Psoas muscle (tissue), 8 donors: ENCODE results near the gene PARVG. TPM values are rescaled to one million over a fixed set of nuclear protein-coding genes. Genes with fewer than 3 reads are reported as not detected.

Experiments
- ATAC-seq, 4 donors: fragments of 200-7000 bp; cut with Tn5 transposase; one replicate each; pipeline ENCODE4 v1.9.1; 2020; ENCODE audit warnings: moderate library complexity in 3 of 4, mild to moderate bottlenecking in 2 of 4
- DNase-seq, 2 donors: peaks; one replicate each; pipeline ENCODE4 v3.0.0-alpha.2; 2020
- H3K27ac ChIP-seq: fragments of 200-600 bp; one replicate; pipeline ENCODE4 v1.8.0; 2022
- H3K27me3 ChIP-seq, 3 donors: fragments of 200-600 bp in 1 of 3; one replicate each; pipeline versions ENCODE4 v1.6.1 to v1.8.0; 2013 to 2022; ENCODE audit warnings: low read length in 2 of 3, mild to moderate bottlenecking in 2 of 3, moderate library complexity in 1 of 3; ENCODE audit not compliant: insufficient read depth in 3 of 3
- H3K36me3 ChIP-seq, 2 donors: fragments of 200-600 bp in 1 of 2; one replicate each; pipeline versions ENCODE4 v1.6.1 to v1.8.0; 2013 to 2022; ENCODE audit warnings: low read depth in 1 of 2, mild to moderate bottlenecking in 1 of 2, moderate library complexity in 1 of 2; ENCODE audit not compliant: insufficient read depth in 1 of 2
- H3K4me1 ChIP-seq: fragments of 200-600 bp; one replicate; pipeline ENCODE4 v1.8.0; 2022
- H3K4me3 ChIP-seq: fragments of 200-600 bp; one replicate; pipeline ENCODE4 v1.8.0; 2022; ENCODE audit warnings: mild to moderate bottlenecking
- H3K9me3 ChIP-seq: fragments of 200-600 bp; one replicate; pipeline ENCODE4 v1.8.0; 2022
- CTCF ChIP-seq: fragments of 200-600 bp; IDR thresholded peaks from one replicate; pipeline ENCODE4 v1.8.0; 2022; ENCODE audit warnings: antibody characterized with exemption
- WGBS, 3 donors: extraction: QIAGEN DNeasy Blood & Tissue Kit; methylation state at CpG; one replicate each; pipeline versions ENCODE4 v1.1.6 to v1.1.7; 2013; 5-methylcytosine and 5-hydroxymethylcytosine counted together
- intact Hi-C, 2 donors: fragments of 100-400 bp; cut with DNase I; formaldehyde crosslinking; loops; one replicate each; pipeline versions ENCODE4 v1.11.0 to v1.14.2; 2022
- polyA plus RNA-seq, 3 donors: library from polyadenylated mRNA; stranded (reverse); fragments of 200-250 nt; gene quantifications; one replicate each; pipeline ENCODE4 v1.2.3, GENCODE V29; 2013
- total RNA-seq, 4 donors: library from RNA; stranded (reverse); fragmentation: NEBNext Ultra II Directional in 2 of 4; extraction: Animal tissue kit (Norgen Biotek cat#: 25700) in 2 of 4; gene quantifications; one replicate each; pipeline versions ENCODE4 v1.2.1 to v1.2.4, GENCODE V29; 2021 to 2023
- donor health status: healthy with polysubstance abuse.
- donor health status: DM: no; HTN: no; CAD: no; lungs with moderate emphysema.
- donor health status: Bipolar disorder and iron deficiency.
- donor health status: healthy.
- donor health status: DM: yes; HTN: yes; CAD: no.
- donor health status: DM: no; HTN: no; CAD: no.
- donor health status: DM: no; HTN: no; CAD: no.
- donor health status: DM: yes; HTN: yes; CAD: no.

PARVG gene
- total and polyA plus RNA-seq, 7 donors: 0.77 to 3.2 (median 1.5) TPM

- Histone ChIP-seq H3K9me3 (no peaks in the 10 kb centered on the region), H3K27ac (no peak overlapping the region), H3K27me3 (peaks cover 0 to 13% (median 6%) of the 10 kb centered on the region in 3 donors), H3K36me3 (no peaks in the 10 kb centered on the region), H3K4me1 (no peaks in the 10 kb centered on the region), H3K4me3 (no peak overlapping the region)
- ATAC-seq: no peak
- no peak for DNase-seq
- intact Hi-C loops: no loop called here
- 78 to 82% (median 81%) methylated on average over 6 of the region's 6 CpGs for WGBS, 3 donors
- TF ChIP-seq CTCF: no peak
Observed at GRCh38 chr22:44256085-44256484, 75.4 kb downstream of the PARVG start.

GRCh38 chr22:44256556-44257485 is 76.1 kb downstream of the PARVG start:
- Histone ChIP-seq H3K4me1 (no peaks in the 10 kb centered on the region), H3K27me3 (peaks cover 0 to 13% (median 6%) of the 10 kb centered on the region in 3 donors), H3K4me3 (no peak overlapping the region), H3K27ac (no peak overlapping the region), H3K9me3 (no peaks in the 10 kb centered on the region), H3K36me3 (no peaks in the 10 kb centered on the region)
- intact Hi-C loops: no loop called here
- ATAC-seq: no peak
- DNase-seq: no peak
- 49 to 58% (median 56%) methylated on average over 13 of the region's 13 CpGs for WGBS, 3 donors
- TF ChIP-seq CTCF: no peak

Other genes starting within 250 kb of the PARVG start
- 10 to 100 TPM; 59.3 to 95.0 (median 83.7) TPM for gene SAMM50, start 225.5 kb upstream of the PARVG start, total RNA-seq
- gene SAMM50, start 225.5 kb upstream of the PARVG start, polyA plus RNA-seq: 100 to 1,000 TPM in 1 of 3 donors, 10 to 100 TPM in 2; 62.7 to 105 (median 80.0) TPM
- gene PARVB, start 156.6 kb upstream of the PARVG start, total RNA-seq: 100 to 1,000 TPM; 102 to 172 (median 163) TPM
- 100 to 1,000 TPM in 1 of 3 donors, 10 to 100 TPM in 2; 84.5 to 103 (median 88.8) TPM for gene PARVB, start 156.6 kb upstream of the PARVG start, polyA plus RNA-seq
- under 1 TPM in 3 of 4 donors, not detected in 1; 0.05 to 0.24 (median 0.11) TPM for gene SHISAL1, start 132.0 kb downstream of the PARVG start, total RNA-seq
- gene SHISAL1, start 132.0 kb downstream of the PARVG start, polyA plus RNA-seq: under 1 TPM; 0.01 to 0.08 (median 0.04) TPM